ENCODE measurements around the gene CXCL5.

DNA sequence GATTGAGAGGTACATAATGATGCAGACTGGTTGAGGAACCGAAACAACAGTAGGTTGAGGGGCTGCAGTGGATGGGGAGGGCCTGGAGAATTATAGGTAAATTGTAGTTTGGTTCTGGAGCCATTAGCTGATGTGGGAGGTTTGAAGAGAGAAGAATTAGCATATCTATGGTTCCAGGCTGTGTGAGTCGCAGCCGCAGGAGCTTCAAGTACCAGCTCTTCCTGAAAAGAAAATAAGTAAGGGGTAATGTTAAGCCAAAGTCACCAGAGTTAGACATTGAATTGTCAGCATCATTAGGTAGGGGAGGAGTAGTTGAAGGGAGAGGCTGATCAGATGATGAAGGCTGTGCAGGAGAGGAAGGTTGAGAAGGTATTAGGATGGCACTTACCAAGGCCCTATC is 46.1 kb downstream of the CXCL5 start:
- TF ChIP-seq, protein P1, sequence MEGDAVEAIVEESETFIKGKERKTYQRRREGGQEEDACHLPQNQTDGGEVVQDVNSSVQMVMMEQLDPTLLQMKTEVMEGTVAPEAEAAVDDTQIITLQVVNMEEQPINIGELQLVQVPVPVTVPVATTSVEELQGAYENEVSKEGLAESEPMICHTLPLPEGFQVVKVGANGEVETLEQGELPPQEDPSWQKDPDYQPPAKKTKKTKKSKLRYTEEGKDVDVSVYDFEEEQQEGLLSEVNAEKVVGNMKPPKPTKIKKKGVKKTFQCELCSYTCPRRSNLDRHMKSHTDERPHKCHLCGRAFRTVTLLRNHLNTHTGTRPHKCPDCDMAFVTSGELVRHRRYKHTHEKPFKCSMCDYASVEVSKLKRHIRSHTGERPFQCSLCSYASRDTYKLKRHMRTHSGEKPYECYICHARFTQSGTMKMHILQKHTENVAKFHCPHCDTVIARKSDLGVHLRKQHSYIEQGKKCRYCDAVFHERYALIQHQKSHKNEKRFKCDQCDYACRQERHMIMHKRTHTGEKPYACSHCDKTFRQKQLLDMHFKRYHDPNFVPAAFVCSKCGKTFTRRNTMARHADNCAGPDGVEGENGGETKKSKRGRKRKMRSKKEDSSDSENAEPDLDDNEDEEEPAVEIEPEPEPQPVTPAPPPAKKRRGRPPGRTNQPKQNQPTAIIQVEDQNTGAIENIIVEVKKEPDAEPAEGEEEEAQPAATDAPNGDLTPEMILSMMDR (IDR thresholded peaks at IDR 0.05) = no peak
- TF ChIP-seq POLR2AphosphoS5 (IDR thresholded peaks at IDR 0.05) = no peak
- TF ChIP-seq POLR2A (IDR thresholded peaks at IDR 0.05) = no peak
